ENCODE results near the gene NFKBIE. TPM values are rescaled to one million over a fixed set of nuclear protein-coding genes. Genes with fewer than 3 reads are reported as not detected.

The NFKBIE gene
- total RNA-seq, 1 donor from 2014 or later: 14.6 TPM

DNA sequence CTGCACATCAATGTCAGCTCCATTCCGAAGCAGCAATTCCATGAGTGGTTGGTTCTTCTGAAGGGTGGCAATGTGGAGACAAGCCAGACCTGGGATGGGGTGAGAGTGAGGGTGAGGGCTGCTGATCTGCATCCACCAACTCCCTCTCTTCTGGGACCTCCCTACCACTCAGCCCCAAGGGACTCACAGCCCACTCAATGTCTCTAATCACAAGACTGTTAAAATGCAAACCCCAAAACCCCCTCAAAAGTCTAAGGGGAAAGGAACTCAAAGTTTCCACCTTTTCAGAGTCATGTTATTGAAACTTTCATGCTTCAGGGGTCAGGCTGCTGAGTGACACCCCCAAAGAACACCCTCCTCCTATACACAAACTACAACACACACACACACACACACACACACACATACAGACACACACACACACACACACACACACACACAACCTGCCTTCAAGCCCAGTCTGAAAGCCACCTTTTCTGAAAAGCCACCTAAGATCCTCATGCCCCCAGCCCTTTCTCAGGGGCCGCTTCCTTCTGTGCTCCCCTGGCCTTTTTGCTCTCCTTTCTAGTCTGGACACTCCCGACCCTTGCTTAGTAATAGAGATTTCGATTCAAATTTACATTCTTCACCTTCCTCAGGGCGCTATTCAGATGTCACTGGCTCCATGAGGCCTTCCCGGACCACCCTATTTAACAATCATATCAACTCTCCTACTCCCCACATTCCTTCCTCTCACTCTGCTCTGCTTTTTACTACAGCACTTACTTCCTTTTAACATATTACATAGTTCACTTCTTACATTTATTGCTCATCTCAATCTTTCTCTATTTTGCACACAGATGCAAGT, 4.7 kb downstream of the NFKBIE start:
- intact Hi-C loops (cut with micrococcal nuclease): no loop called here

DNA sequence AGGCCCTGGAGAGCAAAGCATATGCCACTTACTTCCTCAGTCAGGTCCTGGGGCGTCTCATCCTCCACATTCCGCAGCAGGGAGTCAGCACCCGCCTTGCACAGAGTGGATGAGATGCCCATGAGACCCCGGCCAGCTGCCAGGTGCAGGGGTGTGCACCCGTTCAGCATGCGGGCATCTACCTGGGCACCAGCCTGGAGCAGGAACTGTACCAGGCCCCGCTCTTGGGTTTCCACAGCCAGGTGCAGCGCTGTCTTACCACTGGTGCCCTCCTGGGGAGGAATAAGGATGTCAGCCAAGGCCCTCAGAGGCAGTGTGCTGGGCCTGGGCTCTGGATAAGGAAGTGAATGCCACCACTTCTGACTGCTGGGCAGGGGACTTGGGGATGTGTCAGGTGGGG, 5.3 kb downstream of the NFKBIE start:
- intact Hi-C loops (cut with micrococcal nuclease): no loop called here

DNA sequence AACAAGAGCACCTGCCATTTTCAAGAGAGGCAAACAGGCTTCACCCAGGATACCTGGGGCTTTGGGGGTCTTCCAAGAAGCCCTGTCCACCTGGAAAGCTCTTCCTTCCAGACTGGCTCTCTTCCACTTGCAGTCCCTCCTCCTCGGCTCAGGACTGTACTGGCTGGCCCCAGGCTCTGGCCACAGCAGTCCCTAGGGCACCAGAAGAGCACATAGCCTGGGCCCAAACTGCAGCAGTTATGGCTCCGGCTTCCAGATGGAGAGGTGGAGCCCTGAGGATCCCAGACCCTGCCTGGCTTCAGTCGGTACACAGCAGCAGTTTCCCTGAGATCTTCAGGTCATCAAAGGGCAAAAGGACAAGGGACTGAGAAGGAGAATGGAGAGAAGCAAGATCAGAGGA, 6.4 kb downstream of the NFKBIE start:
- intact Hi-C loops (cut with micrococcal nuclease): no loop called here

DNA sequence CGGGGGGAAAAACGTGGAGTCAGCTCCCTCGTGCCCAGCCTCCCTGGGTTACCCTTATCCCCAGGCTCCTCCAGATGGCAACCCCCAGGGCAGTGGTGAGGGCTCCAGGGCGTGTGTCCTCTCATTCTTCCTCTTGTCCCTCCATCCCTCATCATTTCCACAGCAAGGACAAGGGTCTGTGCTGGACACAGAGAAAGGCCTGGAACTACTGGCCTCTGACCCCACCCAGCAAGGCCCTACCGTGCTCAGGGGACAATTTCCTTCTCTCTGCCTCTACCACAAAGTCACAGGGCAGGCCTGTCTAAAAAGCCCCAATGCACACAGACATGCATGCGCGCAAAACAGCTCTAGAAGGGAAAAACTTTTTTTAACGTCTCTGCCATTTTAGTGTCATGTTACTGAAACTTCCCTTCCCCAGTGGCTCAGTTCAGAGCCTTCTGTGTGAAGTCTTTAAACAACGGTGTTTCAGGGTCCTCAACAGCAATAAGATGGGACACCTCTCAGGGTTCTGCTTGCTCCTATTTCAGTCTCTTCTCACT, 7.0 kb downstream of the NFKBIE start:
- intact Hi-C loops (cut with micrococcal nuclease): no loop called here

DNA sequence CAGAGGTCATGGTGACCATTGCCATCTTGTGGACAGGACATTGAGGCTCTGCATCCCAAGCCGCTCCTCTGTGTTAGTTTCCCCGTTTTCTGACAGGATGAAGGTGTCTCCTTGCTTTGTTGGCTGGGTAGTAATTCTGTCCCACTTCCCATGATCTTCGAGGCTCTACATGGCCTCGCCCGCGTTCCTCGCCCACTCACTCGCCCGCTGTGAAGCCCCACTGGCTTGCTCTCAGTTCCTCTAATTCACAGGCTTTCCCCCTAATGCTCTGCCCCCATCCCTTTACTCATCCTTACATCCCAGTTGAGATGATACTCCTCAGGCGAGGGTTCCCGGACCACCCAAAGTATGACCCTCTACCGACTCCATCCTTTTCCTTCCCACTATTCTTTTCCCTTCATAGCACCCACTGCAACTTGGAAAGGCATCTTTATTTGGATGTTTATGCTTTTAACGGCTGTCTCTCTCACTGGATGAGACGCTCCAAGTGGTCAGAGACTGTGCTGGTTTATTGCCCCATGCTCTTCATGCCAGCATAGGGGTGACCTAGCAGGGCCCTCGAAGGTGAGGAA, 7.5 kb downstream of the NFKBIE start:
- intact Hi-C loops (cut with micrococcal nuclease): loop anchor here (1.0 kb wide), 3 partner anchors 7 to 86 kb away; partner anchors contain the start of genes HSP90AB1 and NFKBIE

DNA sequence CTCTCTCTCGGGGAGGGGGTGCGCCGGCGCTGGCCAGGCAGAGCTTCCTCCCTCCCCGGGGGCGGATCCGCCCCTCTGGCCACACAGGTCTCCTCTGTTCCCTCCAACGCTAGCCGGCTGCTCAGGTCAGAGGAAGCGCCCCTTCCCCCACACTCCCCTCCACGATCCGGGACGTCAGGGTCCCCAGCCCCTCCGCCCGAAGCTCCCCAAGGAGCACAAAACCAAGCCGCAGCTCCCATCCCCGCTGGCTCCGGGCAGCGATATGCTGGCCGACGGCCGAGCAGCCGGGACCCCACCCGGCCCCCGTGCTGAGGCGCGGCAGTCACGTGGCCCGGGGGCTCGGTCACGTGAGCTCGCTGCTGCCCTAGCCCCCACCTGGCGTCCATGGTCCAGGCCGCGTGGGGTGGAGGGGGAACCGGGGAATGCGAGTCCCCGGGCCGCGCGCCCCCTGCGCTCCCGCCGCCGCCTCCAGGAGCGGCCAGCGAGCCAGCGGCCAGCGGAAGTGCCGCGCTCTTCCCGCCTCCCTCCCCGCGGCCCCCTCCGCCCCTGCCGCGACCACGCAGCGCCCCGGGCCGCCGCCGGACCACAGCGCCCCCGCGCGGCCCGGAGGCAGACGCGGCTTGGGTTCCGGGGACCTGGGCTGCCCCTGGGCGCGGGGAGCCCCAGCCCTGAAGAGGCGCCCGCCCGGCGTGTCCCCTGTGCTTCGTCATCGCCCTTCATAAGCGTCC, 8.2 kb downstream of the NFKBIE start, which contains the start of gene SLC35B2:
Gene SLC35B2 (minus strand): TSS at position 504 of the 728 bp plus-strand sequence. CDS start 118 bp downstream, at position 386.
- intact Hi-C loops (cut with micrococcal nuclease): loop anchor here (1.0 kb wide), 3 partner anchors 8 to 85 kb away; partner anchors contain the start of genes HSP90AB1 and NFKBIE

DNA sequence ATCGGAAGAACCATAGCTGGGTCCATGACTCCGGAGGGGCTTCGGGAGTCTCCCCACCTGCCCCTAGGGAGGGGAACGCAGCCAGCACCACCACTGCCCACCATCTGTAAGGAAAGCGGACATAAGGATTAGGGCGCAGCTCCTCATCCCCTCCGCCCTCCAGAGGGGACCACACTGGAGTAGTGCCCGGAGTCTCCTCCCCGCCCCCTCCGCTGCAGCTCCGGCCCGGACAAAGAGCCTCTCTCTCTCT, 8.7 kb downstream of the NFKBIE start:
- intact Hi-C loops (cut with micrococcal nuclease): loop anchor here (1.0 kb wide), 3 partner anchors 9 to 84 kb away; partner anchors contain the start of genes HSP90AB1 and NFKBIE

DNA sequence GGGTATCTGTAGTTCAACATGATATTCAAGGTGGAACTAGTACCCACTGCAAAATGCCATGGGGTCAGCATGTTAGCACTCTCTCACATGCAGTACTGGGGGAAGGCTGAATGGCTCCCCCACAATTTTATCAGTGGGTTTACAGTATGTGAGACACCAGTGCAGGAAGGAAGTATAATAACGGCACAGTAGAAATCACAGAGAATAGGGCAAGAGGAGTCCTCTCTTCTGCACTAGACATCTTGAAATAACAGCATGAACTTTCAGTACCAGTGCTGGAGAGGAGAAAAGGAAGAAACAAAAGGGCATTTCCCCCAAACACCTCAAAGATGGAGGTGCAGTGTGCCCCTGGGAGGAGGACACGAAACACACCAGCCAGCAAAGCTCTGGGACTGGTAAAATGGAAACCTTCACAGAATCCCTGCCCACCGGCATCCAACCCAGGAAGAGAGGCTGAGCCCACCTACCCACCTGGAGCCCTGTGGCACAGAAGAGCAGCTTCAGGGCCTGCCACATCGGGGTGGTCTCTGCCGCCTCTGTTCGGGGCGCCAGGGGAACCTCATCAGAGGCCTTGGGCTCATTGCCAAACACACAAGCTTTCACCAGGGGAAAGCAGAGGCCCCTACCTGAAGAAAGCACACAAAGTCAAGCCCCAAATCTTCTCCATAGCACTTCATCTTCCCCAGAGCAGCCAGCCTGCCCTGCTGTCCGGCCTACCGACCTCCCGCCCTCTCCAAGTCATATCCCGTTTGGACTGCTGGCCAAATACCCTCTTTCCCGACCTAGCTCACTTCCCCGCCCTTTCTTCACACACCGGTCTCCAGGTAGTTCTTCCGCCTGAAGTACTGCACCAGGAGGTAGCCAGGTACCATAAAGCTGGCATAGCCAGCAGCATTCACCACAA, 9.2 kb downstream of the NFKBIE start:
- intact Hi-C loops (cut with micrococcal nuclease): no loop called here

DNA sequence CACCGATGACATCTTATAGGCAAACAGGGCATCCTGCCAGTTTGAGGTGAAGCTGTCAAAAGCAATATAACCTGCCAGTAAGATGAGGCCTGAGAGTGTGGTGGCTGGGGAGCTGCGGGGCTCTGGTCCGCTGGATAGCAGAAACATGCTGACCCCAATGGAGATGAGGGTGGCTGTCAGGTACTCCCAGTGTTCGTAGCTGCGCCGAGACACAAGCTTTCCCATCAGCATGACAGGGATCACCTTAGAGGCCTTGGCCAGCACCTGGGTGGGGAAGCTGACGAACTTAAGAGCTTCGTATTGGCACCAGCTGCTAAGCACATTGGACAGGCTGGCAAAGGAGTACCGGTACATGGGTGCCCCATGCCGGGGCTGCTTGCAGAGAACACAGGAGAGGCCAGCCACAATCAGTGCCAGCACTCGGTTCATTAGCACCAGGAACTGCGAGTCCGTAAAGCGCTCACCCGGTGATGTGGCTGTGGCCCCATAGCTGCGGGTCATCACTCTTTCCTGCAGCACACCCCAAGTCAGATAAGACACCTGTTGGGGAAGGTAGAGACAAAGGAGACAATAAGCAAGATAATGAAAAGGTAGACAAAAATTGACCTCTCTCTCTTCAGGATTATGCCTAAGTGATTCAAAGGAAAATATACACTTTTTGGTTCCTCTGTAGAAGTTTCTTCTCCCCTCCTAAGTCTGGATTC, 10.1 kb downstream of the NFKBIE start:
- intact Hi-C loops (cut with micrococcal nuclease): no loop called here

DNA sequence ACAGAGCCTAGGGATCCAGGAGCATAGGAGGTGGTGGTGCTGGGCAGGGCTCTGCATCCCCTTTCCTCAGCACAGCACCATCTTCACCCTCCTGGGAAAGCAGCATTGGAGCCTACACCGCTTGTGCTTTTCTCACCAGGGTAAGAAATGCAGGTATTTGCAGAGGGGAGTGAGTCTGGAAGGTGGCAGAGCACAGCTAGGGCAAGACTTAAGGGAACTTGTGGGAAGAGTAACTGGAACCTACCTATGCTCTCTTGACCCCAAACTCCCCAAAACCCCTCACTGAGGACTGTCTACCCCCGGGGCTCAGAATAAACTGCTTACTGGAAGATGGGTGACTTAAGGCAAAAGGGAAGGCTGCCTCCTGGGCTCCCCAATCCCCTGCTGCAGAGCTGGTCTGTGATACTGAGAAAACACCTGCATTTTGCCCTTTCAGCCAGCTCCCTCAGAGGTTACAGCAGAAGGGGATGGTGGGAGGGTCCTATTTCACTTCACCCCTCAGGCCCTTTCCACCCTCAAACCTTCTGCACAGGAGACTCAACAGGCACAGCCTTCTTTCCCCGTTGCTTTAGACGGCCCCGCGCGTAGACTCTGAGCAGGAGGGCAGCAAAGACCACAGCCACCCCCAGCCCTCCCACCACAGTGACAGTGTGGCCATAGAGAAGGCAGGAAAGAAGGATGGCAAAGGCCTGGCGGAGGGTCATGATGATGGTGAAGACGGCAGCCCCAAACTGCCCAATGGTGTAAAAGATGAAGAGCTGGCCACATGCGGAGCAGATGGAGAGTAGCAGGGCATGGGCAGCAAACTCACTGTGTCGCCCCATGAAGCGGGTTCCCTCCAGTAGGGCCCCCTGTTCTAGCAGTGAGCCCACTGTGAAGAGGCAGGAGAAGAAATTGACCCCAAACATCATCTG, 10.9 kb downstream of the NFKBIE start:
- intact Hi-C loops (cut with micrococcal nuclease): no loop called here

DNA sequence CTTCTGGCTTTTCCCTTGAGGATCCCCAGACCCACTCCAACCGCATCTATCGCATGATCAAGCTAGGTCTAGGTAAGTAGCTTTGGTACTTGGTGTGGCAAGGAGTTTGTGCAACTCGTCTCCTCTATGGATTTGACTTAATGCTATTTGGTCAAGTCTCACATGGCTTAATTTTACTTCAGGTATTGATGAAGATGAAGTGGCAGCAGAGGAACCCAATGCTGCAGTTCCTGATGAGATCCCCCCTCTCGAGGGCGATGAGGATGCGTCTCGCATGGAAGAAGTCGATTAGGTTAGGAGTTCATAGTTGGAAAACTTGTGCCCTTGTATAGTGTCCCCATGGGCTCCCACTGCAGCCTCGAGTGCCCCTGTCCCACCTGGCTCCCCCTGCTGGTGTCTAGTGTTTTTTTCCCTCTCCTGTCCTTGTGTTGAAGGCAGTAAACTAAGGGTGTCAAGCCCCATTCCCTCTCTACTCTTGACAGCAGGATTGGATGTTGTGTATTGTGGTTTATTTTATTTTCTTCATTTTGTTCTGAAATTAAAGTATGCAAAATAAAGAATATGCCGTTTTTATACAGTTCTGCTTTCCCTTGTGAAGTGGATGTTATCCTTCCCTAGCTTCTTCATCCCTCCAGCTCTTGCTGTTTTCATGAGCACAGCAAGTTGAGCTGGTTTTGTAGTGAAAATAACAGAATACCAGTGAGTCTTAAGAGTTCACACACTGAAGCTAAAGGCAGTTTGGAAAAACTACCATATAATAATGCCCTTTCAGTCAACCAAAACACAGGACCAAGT, 11.8 kb downstream of the NFKBIE start:
- intact Hi-C loops (cut with micrococcal nuclease): no loop called here

DNA sequence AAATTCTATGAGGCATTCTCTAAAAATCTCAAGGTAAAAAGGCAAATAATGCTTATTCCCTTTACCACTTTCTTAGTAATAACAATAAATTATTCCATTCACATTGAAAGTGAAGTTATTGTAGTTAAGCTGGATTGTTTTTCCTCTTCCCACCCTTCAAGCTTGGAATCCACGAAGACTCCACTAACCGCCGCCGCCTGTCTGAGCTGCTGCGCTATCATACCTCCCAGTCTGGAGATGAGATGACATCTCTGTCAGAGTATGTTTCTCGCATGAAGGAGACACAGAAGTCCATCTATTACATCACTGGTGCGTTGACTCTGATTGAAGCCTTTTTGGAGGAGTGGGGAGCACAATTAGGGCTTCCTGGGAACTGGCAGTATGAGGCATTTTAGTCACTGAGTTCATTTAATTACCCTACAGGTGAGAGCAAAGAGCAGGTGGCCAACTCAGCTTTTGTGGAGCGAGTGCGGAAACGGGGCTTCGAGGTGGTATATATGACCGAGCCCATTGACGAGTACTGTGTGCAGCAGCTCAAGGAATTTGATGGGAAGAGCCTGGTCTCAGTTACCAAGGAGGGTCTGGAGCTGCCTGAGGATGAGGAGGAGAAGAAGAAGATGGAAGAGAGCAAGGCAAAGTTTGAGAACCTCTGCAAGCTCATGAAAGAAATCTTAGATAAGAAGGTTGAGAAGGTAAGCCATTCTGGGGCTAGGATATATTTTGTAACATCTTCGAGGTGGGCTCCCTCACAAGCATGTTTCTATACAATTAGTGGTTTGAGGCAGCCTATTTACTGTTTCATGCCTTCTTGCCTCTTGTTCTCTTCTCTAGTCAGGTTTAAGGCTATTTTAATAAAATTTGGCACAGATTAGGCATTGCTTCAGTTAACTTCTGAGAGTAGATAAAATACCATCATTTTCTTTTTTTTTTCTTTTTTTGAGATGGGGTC, 13.5 kb downstream of the NFKBIE start:
- intact Hi-C loops (cut with micrococcal nuclease): no loop called here

DNA sequence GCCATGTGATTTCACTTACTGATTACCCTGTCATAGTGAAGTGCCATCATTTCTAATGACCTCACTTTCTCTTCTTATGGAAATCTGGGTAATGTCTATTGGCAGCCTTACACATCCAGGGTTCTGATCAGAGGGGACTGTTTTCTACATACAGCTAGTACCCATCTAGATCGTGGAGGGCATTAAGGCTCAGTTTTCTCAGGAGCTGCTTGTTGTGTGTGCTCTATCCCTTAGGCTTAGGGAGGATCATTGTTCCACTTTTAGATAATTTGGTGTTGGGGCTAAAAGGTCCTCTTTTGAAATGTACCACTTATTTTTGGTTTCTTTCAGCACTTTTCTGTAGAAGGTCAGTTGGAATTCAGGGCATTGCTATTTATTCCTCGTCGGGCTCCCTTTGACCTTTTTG, 14.6 kb downstream of the NFKBIE start:
- intact Hi-C loops (cut with micrococcal nuclease): no loop called here

DNA sequence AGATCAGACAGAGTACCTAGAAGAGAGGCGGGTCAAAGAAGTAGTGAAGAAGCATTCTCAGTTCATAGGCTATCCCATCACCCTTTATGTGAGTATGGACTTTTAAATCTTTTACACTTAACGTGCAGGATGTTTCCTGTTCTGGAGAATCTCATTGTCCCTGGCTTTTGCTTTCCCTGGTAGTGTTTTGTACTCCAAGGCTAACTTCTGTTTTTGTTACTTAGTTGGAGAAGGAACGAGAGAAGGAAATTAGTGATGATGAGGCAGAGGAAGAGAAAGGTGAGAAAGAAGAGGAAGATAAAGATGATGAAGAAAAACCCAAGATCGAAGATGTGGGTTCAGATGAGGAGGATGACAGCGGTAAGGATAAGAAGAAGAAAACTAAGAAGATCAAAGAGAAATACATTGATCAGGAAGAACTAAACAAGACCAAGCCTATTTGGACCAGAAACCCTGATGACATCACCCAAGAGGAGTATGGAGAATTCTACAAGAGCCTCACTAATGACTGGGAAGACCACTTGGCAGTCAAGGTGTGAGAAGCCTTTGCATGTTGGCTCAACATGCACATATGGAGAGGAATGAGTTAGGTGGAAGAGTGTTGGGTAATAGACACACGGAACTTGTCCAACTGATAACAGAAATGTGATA, 15.2 kb downstream of the NFKBIE start:
- intact Hi-C loops (cut with micrococcal nuclease): no loop called here

DNA sequence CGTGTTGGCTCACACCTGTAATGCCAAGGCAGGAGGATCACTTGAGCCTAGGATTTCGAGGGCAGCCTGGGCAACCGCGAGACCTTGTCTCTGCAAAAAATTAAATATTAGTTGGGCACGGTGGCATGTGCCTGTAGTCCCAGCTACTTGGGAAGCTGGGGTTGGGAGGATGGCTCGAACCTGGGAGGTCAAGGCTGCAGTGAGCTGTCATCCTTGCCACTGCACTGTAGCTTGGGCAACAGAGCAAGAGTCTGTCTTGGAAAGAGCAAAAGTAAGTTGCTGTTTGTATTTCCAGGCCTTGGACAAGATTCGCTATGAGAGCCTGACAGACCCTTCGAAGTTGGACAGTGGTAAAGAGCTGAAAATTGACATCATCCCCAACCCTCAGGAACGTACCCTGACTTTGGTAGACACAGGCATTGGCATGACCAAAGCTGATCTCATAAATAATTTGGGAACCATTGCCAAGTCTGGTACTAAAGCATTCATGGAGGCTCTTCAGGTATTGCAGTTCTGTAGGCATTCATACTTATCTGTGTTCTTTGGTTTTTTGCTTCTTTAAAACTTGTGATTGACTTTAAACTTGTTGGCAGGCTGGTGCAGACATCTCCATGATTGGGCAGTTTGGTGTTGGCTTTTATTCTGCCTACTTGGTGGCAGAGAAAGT, 16.1 kb downstream of the NFKBIE start:
- intact Hi-C loops (cut with micrococcal nuclease): loop anchor here (5.0 kb wide), 2 partner anchors 122 to 477 kb away; partner anchors contain the start of genes MRPL14, TMEM63B and VEGFA

DNA sequence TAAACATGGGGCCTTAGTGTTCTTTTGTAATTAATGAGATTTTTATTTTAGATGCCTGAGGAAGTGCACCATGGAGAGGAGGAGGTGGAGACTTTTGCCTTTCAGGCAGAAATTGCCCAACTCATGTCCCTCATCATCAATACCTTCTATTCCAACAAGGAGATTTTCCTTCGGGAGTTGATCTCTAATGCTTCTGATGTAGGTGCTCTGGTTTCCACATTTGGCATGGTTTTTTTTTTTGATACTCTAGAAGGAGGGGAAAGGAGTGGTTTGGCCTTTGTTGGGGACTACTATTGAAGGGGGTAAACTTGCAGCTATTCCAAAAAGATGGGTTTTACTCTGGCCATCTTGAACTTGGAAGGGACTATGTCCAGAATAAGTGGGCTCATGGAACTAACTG, 16.8 kb downstream of the NFKBIE start:
- intact Hi-C loops (cut with micrococcal nuclease): loop anchor here (5.0 kb wide), 2 partner anchors 121 to 476 kb away; partner anchors contain the start of genes MRPL14, TMEM63B and VEGFA

Data from T-helper 2 cell treated with Interferon-gamma antibody and Interleukin-4, amounts not matched to agents 100 ng/mL and 5 ng/mL, for 36 hours (primary cell).